NCI-H82 treated with DMSO at 0.1 percent for 48 hours (cell line): ENCODE data around the gene TRIM63.

Experiments used
- DNase-seq: peaks from one replicate; lab custom pipeline; 2025; ENCODE audit not compliant: unreplicated experiment; lab: John Stamatoyannopoulos, UW

TRIM63 gene

GRCh38 chr1:26019641-26020315, 47.7 kb downstream of the TRIM63 start:
- DNase-seq: no peak

GRCh38 chr1:26017606-26018005, 49.8 kb downstream of the TRIM63 start:
- peak; percentile 36 for DNase-seq

- no peak for DNase-seq
These were observed 50.4 kb downstream of the TRIM63 start for GRCh38 chr1:26016953-26017545.

- DNase-seq: peak; percentile 70
These were observed 51.0 kb downstream of the TRIM63 start for GRCh38 chr1:26016258-26016952.

- DNase-seq: no peak
These were observed 52.1 kb downstream of the TRIM63 start for GRCh38 chr1:26015358-26015757.

- DNase-seq: no peak
These were observed 53.3 kb downstream of the TRIM63 start for GRCh38 chr1:26014179-26014578.

- no peak for DNase-seq
These were observed 54.6 kb downstream of the TRIM63 start for GRCh38 chr1:26012864-26013263.

GRCh38 chr1:26010825-26011224, 56.6 kb downstream of the TRIM63 start:
- no peak for DNase-seq

GRCh38 chr1:26009796-26010447, 57.5 kb downstream of the TRIM63 start:
- DNase-seq: peak; percentile 29

- no peak for DNase-seq
These were observed 60.7 kb downstream of the TRIM63 start for GRCh38 chr1:26006710-26007109.

GRCh38 chr1:26005434-26006105, 61.9 kb downstream of the TRIM63 start:
- no peak for DNase-seq

GRCh38 chr1:26003756-26004155, 63.7 kb downstream of the TRIM63 start:
- no peak for DNase-seq

- no peak for DNase-seq
These were observed 64.2 kb downstream of the TRIM63 start for GRCh38 chr1:26003262-26003661.
